Activated CD8-positive, alpha-beta memory T cell treated with anti-CD3 and anti-CD28 coated beads, Interleukin-2, amount 50 U/mL, for 1 hour (primary cell): Measurements from ENCODE around the gene EOMES.

Experiments
- DNase-seq: peaks from one replicate; pipeline ENCODE4 v3.0.0-alpha.2; 2020; ENCODE audit errors: extremely low read depth

EOMES gene

GRCh38 chr3:27720899-27721716, 1.0 kb downstream of the EOMES start:
- DNase-seq: no peak

GRCh38 chr3:27719314-27720003, 2.7 kb downstream of the EOMES start:
- DNase-seq: no peak

GRCh38 chr3:27718459-27718858, 3.7 kb downstream of the EOMES start:
- no peak for DNase-seq

- DNase-seq: no peak
Measured at GRCh38 chr3:27717200-27717852, 4.8 kb downstream of the EOMES start.

GRCh38 chr3:27716309-27716708, 5.8 kb downstream of the EOMES start:
- no peak for DNase-seq

GRCh38 chr3:27715863-27716262, 6.3 kb downstream of the EOMES start:
- DNase-seq: no peak

- DNase-seq: no peak
Measured at GRCh38 chr3:27715454-27715806, 6.7 kb downstream of the EOMES start.

- no peak for DNase-seq
Measured at GRCh38 chr3:27714692-27715453, 7.2 kb downstream of the EOMES start.

GRCh38 chr3:27714146-27714526, 8.0 kb downstream of the EOMES start:
- no peak for DNase-seq

- DNase-seq: no peak
Measured at GRCh38 chr3:27713435-27714145, 8.5 kb downstream of the EOMES start.

- no peak for DNase-seq
Measured at GRCh38 chr3:27713078-27713423, 9.1 kb downstream of the EOMES start.

GRCh38 chr3:27712136-27713077, 9.7 kb downstream of the EOMES start:
- DNase-seq: peak; percentile 54

GRCh38 chr3:27708250-27708649, 13.9 kb downstream of the EOMES start:
- DNase-seq: no peak

- no peak for DNase-seq
Measured at GRCh38 chr3:27699067-27699466, 23.1 kb downstream of the EOMES start.

- DNase-seq: no peak
Measured at GRCh38 chr3:27696906-27697305, 25.2 kb downstream of the EOMES start.

GRCh38 chr3:27695636-27696035, 26.5 kb downstream of the EOMES start:
- DNase-seq: no peak

GRCh38 chr3:27688053-27688452, 34.1 kb downstream of the EOMES start:
- DNase-seq: no peak

GRCh38 chr3:27686642-27687041, 35.5 kb downstream of the EOMES start:
- no peak for DNase-seq

- no peak for DNase-seq
Measured at GRCh38 chr3:27685474-27685873, 36.6 kb downstream of the EOMES start.

GRCh38 chr3:27684302-27684701, 37.8 kb downstream of the EOMES start:
- DNase-seq: no peak
